OCI-LY1 (cell line): Measurements from ENCODE around the gene OR6Q1.

Experiments
- H2AFZ ChIP-seq: fragments of 200-600 bp; sonication (generic), shearing (Covaris generic); 2 replicates; pipeline ENCODE4 v1.6.0; 2014; ENCODE audit warnings: antibody characterized with exemption, mild to moderate bottlenecking, low read length
- H3F3A ChIP-seq: fragments of 200-600 bp; sonication (generic), shearing (Covaris generic); 2 replicates; pipeline ENCODE4 v1.6.0; 2014; ENCODE audit warnings: mild to moderate bottlenecking, antibody characterized with exemption, low read length, moderate library complexity; ENCODE audit not compliant: insufficient read depth
- H3K27ac ChIP-seq: fragments of 200-600 bp; sonication (generic); 2 replicates; pipeline ENCODE4 v1.5.1; 2014; ENCODE audit warnings: low read length, mixed run types, mild to moderate bottlenecking, low read depth; ENCODE audit not compliant: poor library complexity, severe bottlenecking
- H3K27me3 ChIP-seq: fragments of 200-600 bp; sonication (generic); 2 replicates; pipeline ENCODE4 v1.6.0; 2014; ENCODE audit warnings: antibody characterized with exemption, mild to moderate bottlenecking, low read length, moderate library complexity; ENCODE audit not compliant: insufficient read depth
- H3K36me3 ChIP-seq: fragments of 200-600 bp; sonication (generic); 2 replicates; pipeline ENCODE4 v1.6.1; 2014; ENCODE audit warnings: mild to moderate bottlenecking, antibody characterized with exemption, low read length, moderate library complexity, mixed read lengths; ENCODE audit not compliant: insufficient read depth
- H3K4me1 ChIP-seq: fragments of 200-600 bp; sonication (generic); 2 replicates; pipeline ENCODE4 v1.5.1; 2014; ENCODE audit warnings: mild to moderate bottlenecking, low read length, moderate library complexity; ENCODE audit not compliant: insufficient read depth, severe bottlenecking
- H3K4me2 ChIP-seq: fragments of 200-600 bp; sonication (generic), shearing (Covaris generic); 2 replicates; pipeline ENCODE4 v1.6.1; 2014; ENCODE audit warnings: low read length
- H3K4me3 ChIP-seq: fragments of 200-600 bp; sonication (generic); 2 replicates; pipeline ENCODE4 v1.5.1; 2014; ENCODE audit warnings: low read length, low read depth, mild to moderate bottlenecking, mixed read lengths; ENCODE audit not compliant: poor library complexity, severe bottlenecking
- H3K79me2 ChIP-seq: fragments of 200-600 bp; shearing (Covaris generic); 2 replicates; pipeline ENCODE4 v1.6.1; 2016; ENCODE audit warnings: mixed run types, low read length, mixed read lengths; ENCODE audit not compliant: insufficient read depth
- H3K9ac ChIP-seq: fragments of 200-600 bp; sonication (generic), shearing (Covaris generic); 2 replicates; pipeline ENCODE4 v1.6.1; 2014; ENCODE audit warnings: mild to moderate bottlenecking, low read length, mixed read lengths
- H3K9me2 ChIP-seq: fragments of 200-600 bp; sonication (generic), shearing (Covaris generic); 2 replicates; pipeline ENCODE4 v1.6.1; 2014; ENCODE audit warnings: low read depth, mild to moderate bottlenecking, low read length, mixed read lengths
- H3K9me3 ChIP-seq: fragments of 200-600 bp; shearing (Covaris generic); 2 replicates; pipeline ENCODE4 v1.6.1; 2014; ENCODE audit warnings: low read length, mixed read lengths
- H4K20me1 ChIP-seq: fragments of 200-600 bp; sonication (generic), shearing (Covaris generic); 2 replicates; pipeline ENCODE4 v1.6.0; 2016; ENCODE audit warnings: mild to moderate bottlenecking, low read length; ENCODE audit not compliant: insufficient read depth
- EZH2 ChIP-seq: fragments of 200-600 bp; sonication (generic), shearing (Covaris generic); IDR thresholded peaks from 2 replicates; pipeline ENCODE4 v1.8.0; 2017; ENCODE audit warnings: borderline replicate concordance, mixed run types, mild to moderate bottlenecking, antibody characterized with exemption, low read length, moderate library complexity, mixed read lengths
- TF ChIP-seq, protein P1 (sequence below): fragments of 200-600 bp; sonication (generic), shearing (Covaris generic); IDR thresholded peaks from 2 replicates; pipeline ENCODE4 v1.5.1; 2017; ENCODE audit warnings: mild to moderate bottlenecking, antibody characterized with exemption, low read length, moderate library complexity, mixed read lengths

OR6Q1 gene

DNA sequence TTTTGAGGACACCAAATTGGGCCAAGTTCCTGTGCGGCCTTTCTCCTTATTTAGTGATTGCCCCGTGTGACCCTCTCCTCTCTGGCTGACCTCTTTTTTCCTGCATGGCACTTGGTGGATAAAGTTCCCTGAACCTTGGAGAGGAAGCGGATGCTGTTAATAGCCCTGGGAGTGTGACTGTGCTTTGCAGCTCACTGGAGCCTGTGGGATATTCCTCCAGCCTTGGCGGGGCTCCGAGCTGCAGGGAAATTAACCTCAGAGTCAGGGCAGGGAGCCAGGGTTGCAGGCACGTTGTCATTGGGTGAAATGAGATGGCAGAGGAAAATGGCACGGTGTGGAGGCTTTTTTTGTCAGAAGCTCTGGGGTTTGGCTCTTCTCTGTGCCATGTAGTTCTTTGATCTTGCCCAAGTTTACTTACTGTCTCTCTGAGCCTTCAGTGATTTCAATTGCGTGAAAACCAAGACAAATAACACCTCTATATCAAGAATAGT is 6.1 kb upstream of the OR6Q1 start:
- Histone ChIP-seq H4K20me1 (no peaks in the 10 kb centered on the region), H3K4me1 (no peaks in the 10 kb centered on the region), H3F3A (no peaks in the 10 kb centered on the region), H3K4me3 (no peak overlapping the region), H3K9me2 (no peaks in the 10 kb centered on the region), H3K9ac (no peak overlapping the region), H3K79me2 (no peaks in the 10 kb centered on the region), H3K9me3 (no peaks in the 10 kb centered on the region), H3K36me3 (no peaks in the 10 kb centered on the region), H3K27ac (no peak overlapping the region), H2AFZ (no peak overlapping the region), H3K4me2 (no peak overlapping the region), H3K27me3 (no peaks in the 10 kb centered on the region)
- TF ChIP-seq, protein P1, sequence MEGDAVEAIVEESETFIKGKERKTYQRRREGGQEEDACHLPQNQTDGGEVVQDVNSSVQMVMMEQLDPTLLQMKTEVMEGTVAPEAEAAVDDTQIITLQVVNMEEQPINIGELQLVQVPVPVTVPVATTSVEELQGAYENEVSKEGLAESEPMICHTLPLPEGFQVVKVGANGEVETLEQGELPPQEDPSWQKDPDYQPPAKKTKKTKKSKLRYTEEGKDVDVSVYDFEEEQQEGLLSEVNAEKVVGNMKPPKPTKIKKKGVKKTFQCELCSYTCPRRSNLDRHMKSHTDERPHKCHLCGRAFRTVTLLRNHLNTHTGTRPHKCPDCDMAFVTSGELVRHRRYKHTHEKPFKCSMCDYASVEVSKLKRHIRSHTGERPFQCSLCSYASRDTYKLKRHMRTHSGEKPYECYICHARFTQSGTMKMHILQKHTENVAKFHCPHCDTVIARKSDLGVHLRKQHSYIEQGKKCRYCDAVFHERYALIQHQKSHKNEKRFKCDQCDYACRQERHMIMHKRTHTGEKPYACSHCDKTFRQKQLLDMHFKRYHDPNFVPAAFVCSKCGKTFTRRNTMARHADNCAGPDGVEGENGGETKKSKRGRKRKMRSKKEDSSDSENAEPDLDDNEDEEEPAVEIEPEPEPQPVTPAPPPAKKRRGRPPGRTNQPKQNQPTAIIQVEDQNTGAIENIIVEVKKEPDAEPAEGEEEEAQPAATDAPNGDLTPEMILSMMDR, result no peak
- no peak for TF ChIP-seq EZH2

DNA sequence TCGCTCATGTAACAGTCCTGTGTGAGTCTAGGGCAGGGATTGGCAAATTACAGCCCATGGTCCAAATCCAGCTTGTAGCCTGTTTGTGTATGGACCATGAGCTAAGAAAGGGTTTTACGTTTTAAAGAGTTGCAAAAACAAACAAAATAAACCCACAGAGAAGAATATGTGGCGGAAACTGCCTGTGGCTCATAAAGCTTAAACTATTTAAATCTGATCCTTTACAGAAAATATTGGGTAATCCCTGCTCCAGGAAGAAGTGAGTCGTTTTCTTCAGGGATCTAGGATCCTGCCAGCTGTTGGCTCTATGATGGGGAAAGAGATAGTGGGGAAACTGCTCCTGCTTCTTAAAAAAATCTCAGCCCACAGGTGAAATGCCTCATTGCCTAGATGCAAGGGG is 3.4 kb upstream of the OR6Q1 start:
- Histone ChIP-seq H3K4me3 (no peak overlapping the region), H3K4me2 (no peak overlapping the region), H3K79me2 (no peaks in the 10 kb centered on the region), H3K9ac (no peak overlapping the region), H2AFZ (no peak overlapping the region), H4K20me1 (no peaks in the 10 kb centered on the region), H3K9me3 (no peaks in the 10 kb centered on the region), H3K36me3 (no peaks in the 10 kb centered on the region), H3F3A (no peaks in the 10 kb centered on the region), H3K27me3 (no peaks in the 10 kb centered on the region), H3K4me1 (no peaks in the 10 kb centered on the region), H3K9me2 (no peaks in the 10 kb centered on the region), H3K27ac (no peak overlapping the region)
- TF ChIP-seq, protein P1, result no peak
- no peak for TF ChIP-seq EZH2

DNA sequence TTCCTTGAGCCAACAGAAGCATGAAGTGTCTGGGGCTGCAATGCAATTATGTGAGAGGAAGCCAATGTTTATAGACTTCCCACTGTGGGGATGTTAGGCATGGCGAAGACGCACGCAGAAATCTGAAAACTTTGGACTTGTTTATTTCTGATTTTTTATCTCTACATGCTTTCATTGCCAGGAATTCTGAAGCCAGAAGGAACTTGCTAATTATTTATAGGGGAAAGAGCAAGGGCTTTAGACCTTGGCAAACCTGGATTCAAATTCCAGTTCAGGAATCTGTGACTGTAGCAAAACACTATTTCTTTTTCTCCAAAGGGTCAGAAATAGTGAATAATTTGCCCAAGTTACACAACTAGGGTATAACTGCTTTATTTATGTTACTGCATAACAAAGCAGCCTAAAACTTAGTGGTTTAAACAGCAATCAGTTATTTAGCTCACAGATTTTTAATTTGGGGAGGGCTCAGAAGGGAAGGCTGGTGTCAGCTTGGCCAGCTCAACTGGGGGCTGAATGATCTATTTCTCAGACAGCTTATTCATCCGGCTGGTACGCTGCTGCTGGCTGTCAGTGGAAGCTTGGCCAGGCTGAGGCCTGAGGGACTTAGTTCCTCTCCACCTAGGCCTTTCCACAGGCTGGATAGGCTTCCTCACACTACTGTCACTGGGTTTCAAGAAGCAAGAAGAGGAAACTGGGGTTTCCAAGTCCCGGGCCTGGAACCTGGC is 1.9 kb upstream of the OR6Q1 start:
- H3K27me3 ChIP-seq, result no peaks in the 10 kb centered on the region
- TF ChIP-seq, protein P1, result no peak
- TF ChIP-seq EZH2, result no peak
- H3K9ac ChIP-seq, result no peak overlapping the region
- no peaks in the 10 kb centered on the region for H3K9me3 ChIP-seq
- H2AFZ ChIP-seq, result no peak overlapping the region
- no peak overlapping the region for H3K4me2 ChIP-seq
- no peak overlapping the region for H3K4me3 ChIP-seq
- H3K27ac ChIP-seq, result no peak overlapping the region
- H3K9me2 ChIP-seq, result no peaks in the 10 kb centered on the region
- H3K79me2 ChIP-seq, result no peaks in the 10 kb centered on the region
- H3F3A ChIP-seq, result no peaks in the 10 kb centered on the region
- H3K36me3 ChIP-seq, result no peaks in the 10 kb centered on the region
- no peaks in the 10 kb centered on the region for H3K4me1 ChIP-seq
- no peaks in the 10 kb centered on the region for H4K20me1 ChIP-seq
